Measurements from ENCODE around the gene COL6A3.
A peak's percentile ranks its signal among the peaks of the same experiment; 100 is the strongest.

The COL6A3 gene

GRCh38 chr2:237353215-237353614 lies 60.7 kb downstream of the COL6A3 start:
- peak in 1 of 2 experiments; percentile 11 for DNase-seq (ENCODE audit: low read depth in 1 of 2, low spot score in 1 of 2)
- in situ Hi-C loops (cut with HindIII; ENCODE audit: low pct_unique_long_range_greater_than_20kb, low sequenced_read_pairs): no loop called here
- no peak for TF ChIP-seq JUND (IDR thresholded peaks at IDR 0.05; ENCODE audit: low read depth)

GRCh38 chr2:237352279-237352845 lies 61.6 kb downstream of the COL6A3 start:
- no peak for DNase-seq (ENCODE audit: low read depth in 1 of 2, low spot score in 1 of 2)
- in situ Hi-C loops (cut with HindIII; ENCODE audit: low pct_unique_long_range_greater_than_20kb, low sequenced_read_pairs): no loop called here
- no peak for TF ChIP-seq JUND (IDR thresholded peaks at IDR 0.05; ENCODE audit: low read depth)

GRCh38 chr2:237351796-237352195 lies 62.2 kb downstream of the COL6A3 start:
- DNase-seq (ENCODE audit: low read depth in 1 of 2, low spot score in 1 of 2): no peak
- in situ Hi-C loops (cut with HindIII; ENCODE audit: low pct_unique_long_range_greater_than_20kb, low sequenced_read_pairs): no loop called here
- TF ChIP-seq JUND (IDR thresholded peaks at IDR 0.05; ENCODE audit: low read depth): no peak

GRCh38 chr2:237351046-237351445 lies 62.9 kb downstream of the COL6A3 start:
- in situ Hi-C loops (cut with HindIII; ENCODE audit: low pct_unique_long_range_greater_than_20kb, low sequenced_read_pairs): no loop called here
- no peak for DNase-seq (ENCODE audit: low read depth in 1 of 2, low spot score in 1 of 2)
- no peak for TF ChIP-seq JUND (IDR thresholded peaks at IDR 0.05; ENCODE audit: low read depth)

- in situ Hi-C loops (cut with HindIII; ENCODE audit: low pct_unique_long_range_greater_than_20kb, low sequenced_read_pairs): no loop called here
- no peak for TF ChIP-seq JUND (IDR thresholded peaks at IDR 0.05; ENCODE audit: low read depth)
Measured at GRCh38 chr2:237350597-237350996, 63.4 kb downstream of the COL6A3 start.

GRCh38 chr2:237350070-237350469 lies 63.9 kb downstream of the COL6A3 start:
- no peak for DNase-seq (ENCODE audit: low read depth in 1 of 2, low spot score in 1 of 2)
- no peak for TF ChIP-seq JUND (IDR thresholded peaks at IDR 0.05; ENCODE audit: low read depth)
- in situ Hi-C loops (cut with HindIII; ENCODE audit: low pct_unique_long_range_greater_than_20kb, low sequenced_read_pairs): no loop called here

More at GRCh38 chr2:237350597-237350996, 63.4 kb downstream of the COL6A3 start:
- DNase-seq (ENCODE audit: low read depth in 1 of 2, low spot score in 1 of 2): no peak

GRCh38 chr2:237348281-237348865 lies 65.6 kb downstream of the COL6A3 start:
- DNase-seq (ENCODE audit: low read depth in 1 of 2, low spot score in 1 of 2): no peak
- TF ChIP-seq JUND (IDR thresholded peaks at IDR 0.05; ENCODE audit: low read depth): no peak
- in situ Hi-C loops (cut with HindIII; ENCODE audit: low pct_unique_long_range_greater_than_20kb, low sequenced_read_pairs): no loop called here

GRCh38 chr2:237345891-237346640 lies 67.9 kb downstream of the COL6A3 start:
- in situ Hi-C loops (cut with HindIII; ENCODE audit: low pct_unique_long_range_greater_than_20kb, low sequenced_read_pairs): no loop called here
- DNase-seq (ENCODE audit: low read depth in 1 of 2, low spot score in 1 of 2): no peak
- TF ChIP-seq JUND (IDR thresholded peaks at IDR 0.05; ENCODE audit: low read depth): no peak

GRCh38 chr2:237345411-237345810 lies 68.6 kb downstream of the COL6A3 start:
- no peak for TF ChIP-seq JUND (IDR thresholded peaks at IDR 0.05; ENCODE audit: low read depth)
- in situ Hi-C loops (cut with HindIII; ENCODE audit: low pct_unique_long_range_greater_than_20kb, low sequenced_read_pairs): no loop called here
- no peak for DNase-seq (ENCODE audit: low read depth in 1 of 2, low spot score in 1 of 2)

GRCh38 chr2:237344942-237345341 lies 69.0 kb downstream of the COL6A3 start:
- in situ Hi-C loops (cut with HindIII; ENCODE audit: low pct_unique_long_range_greater_than_20kb, low sequenced_read_pairs): no loop called here

GRCh38 chr2:237343993-237344392 lies 70.0 kb downstream of the COL6A3 start:
- TF ChIP-seq JUND (IDR thresholded peaks at IDR 0.05; ENCODE audit: low read depth): no peak
- in situ Hi-C loops (cut with HindIII; ENCODE audit: low pct_unique_long_range_greater_than_20kb, low sequenced_read_pairs): no loop called here
- no peak for DNase-seq (ENCODE audit: low read depth in 1 of 2, low spot score in 1 of 2)

More at GRCh38 chr2:237344942-237345341, 69.0 kb downstream of the COL6A3 start:
- DNase-seq (ENCODE audit: low read depth in 1 of 2, low spot score in 1 of 2): no peak
- no peak for TF ChIP-seq JUND (IDR thresholded peaks at IDR 0.05; ENCODE audit: low read depth)

- no peak for DNase-seq (ENCODE audit: low read depth in 1 of 2, low spot score in 1 of 2)
- in situ Hi-C loops (cut with HindIII; ENCODE audit: low pct_unique_long_range_greater_than_20kb, low sequenced_read_pairs): no loop called here
- TF ChIP-seq JUND (IDR thresholded peaks at IDR 0.05; ENCODE audit: low read depth): no peak
Measured at GRCh38 chr2:237341872-237342271, 72.1 kb downstream of the COL6A3 start.

- in situ Hi-C loops (cut with HindIII; ENCODE audit: low pct_unique_long_range_greater_than_20kb, low sequenced_read_pairs): no loop called here
- DNase-seq (ENCODE audit: low read depth in 1 of 2, low spot score in 1 of 2): no peak
Measured at GRCh38 chr2:237337586-237337985, 76.4 kb downstream of the COL6A3 start.

More at GRCh38 chr2:237337586-237337985, 76.4 kb downstream of the COL6A3 start:
- TF ChIP-seq JUND (IDR thresholded peaks at IDR 0.05; ENCODE audit: low read depth): no peak

Data from T47D (cell line).